GM23248 (cell line): ENCODE data around the gene SPATS2.

Source experiments
- EZH2 ChIP-seq: fragments of 200-600 bp; sonication (generic); IDR thresholded peaks from 2 replicates; pipeline ENCODE4 v1.6.1; 2018; ENCODE audit warnings: antibody characterized with exemption, mild to moderate bottlenecking; ENCODE audit not compliant: insufficient read depth, poor library complexity, severe bottlenecking
- EZH2phosphoT487 ChIP-seq: fragments of 200-600 bp; sonication (generic); IDR thresholded peaks from 2 replicates; pipeline ENCODE4 v1.6.1; 2018; ENCODE audit warnings: antibody characterized with exemption, moderate library complexity, mild to moderate bottlenecking, low read depth; ENCODE audit not compliant: insufficient read depth

- TF ChIP-seq EZH2phosphoT487 = no peak
- no peak for TF ChIP-seq EZH2
These were observed 38.4 kb upstream of the SPATS2 start for GRCh38 chr12:49328816-49329215.
